Omental fat pad (tissue), 4 donors: ENCODE measurements around the gene MRPL46. TPM values are rescaled to one million over a fixed set of nuclear protein-coding genes. Genes with fewer than 3 reads are reported as not detected.
A peak's percentile ranks its signal among the peaks of the same experiment; 100 is the strongest.

Experiments
- ATAC-seq: fragments of 150-250 bp; one replicate; pipeline ENCODE4 v1.9.1; 2016; ENCODE audit warnings: mild to moderate bottlenecking, moderate library complexity; ENCODE audit not compliant: low FRiP score
- DNase-seq: peaks from one replicate; pipeline ENCODE4 v3.0.0-alpha.2; 2019; ENCODE audit warnings: low spot score
- CTCF ChIP-seq, 3 donors: fragments of 450-650 bp; IDR thresholded peaks; one replicate each; pipeline ENCODE4 v1.5.1; 2016 to 2017; ENCODE audit warnings: antibody characterized with exemption in 3 of 3, mild to moderate bottlenecking in 3 of 3, moderate library complexity in 2 of 3
- total RNA-seq, 4 donors: library from RNA; depleted of rRNA; stranded (reverse); fragments of >200 nt; gene quantifications; one replicate each; pipeline ENCODE4 v1.1.0, GENCODE V29; 2016

MRPL46 gene
- total RNA-seq, 4 donors from 2014 or later: 26.5 to 45.9 (median 36.5) TPM

DNA sequence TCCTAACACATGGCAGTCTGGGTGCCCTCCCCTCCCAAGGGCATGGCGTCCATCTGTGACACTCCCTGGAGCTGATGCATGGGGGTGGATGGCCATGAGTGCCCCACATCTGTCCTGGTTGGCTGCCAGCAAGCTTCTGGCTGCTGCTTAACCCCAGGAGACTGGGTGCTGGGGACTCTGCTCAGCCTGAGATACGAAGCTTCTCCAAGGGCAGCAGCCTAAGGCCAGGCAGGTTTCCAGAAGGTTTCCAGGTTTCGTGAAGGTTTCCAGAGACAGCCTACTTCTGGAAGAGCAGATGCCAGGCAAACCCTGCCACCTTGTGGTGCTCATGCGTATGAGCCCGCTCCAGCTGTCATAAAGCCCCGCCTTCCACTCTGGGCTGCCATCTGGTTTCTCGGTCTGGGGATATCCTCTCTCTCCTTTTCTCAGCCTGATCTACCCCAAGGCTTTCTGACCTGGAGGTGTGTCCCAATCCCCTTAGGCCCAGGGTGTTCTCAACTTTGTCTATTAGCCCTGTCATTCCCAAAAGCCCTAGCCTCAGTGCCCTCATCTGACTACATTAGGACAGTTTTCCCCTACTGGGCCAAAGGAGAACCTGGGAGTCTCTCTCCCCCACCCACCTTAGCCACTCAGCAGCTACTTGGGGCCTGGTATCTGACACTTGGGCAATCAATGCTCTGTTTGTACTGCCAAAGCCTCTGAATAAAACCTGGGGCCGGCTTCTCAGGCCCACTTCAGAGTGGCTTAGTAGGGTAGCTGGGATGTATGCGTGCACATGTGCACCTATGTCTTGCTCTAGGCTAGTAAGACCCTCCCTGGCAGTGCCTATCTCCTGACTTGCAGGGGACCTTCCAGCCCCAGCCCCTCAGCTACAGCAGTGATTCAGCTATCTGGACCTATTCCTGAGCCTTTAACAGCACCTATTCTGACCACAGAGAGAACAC lies 12.0 kb downstream of the MRPL46 start:
- ATAC-seq (peak; percentile 87), DNase-seq (no peak)
- no peak for TF ChIP-seq CTCF (IDR thresholded peaks at IDR 0.05)

- TF ChIP-seq CTCF (IDR thresholded peaks at IDR 0.05): no peak
- DNase-seq: no peak
- no peak for ATAC-seq
Observed at GRCh38 chr15:88454236-88454635, 13.0 kb downstream of the MRPL46 start.

DNA sequence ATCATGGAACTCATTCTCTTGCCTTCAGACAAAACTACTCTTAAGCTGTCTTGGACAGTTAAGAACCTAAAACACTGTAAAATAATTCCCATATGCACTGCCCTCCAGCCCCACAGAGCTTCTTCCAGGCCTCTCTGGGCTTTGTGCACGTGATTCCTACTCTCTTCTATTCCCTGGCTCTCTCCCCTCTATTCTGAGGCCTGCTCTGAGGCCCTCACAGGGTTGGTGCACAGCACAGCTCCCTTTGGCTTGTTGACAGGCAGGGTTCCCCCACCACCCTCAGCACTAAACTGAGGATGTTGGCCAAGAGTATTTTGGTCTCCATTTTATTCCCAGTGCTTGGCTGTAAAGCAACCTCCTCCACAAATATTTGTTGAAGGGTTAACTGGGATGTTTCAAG lies 13.5 kb downstream of the MRPL46 start:
- DNase-seq (no peak), ATAC-seq (no peak)
- no peak for TF ChIP-seq CTCF (IDR thresholded peaks at IDR 0.05)

DNA sequence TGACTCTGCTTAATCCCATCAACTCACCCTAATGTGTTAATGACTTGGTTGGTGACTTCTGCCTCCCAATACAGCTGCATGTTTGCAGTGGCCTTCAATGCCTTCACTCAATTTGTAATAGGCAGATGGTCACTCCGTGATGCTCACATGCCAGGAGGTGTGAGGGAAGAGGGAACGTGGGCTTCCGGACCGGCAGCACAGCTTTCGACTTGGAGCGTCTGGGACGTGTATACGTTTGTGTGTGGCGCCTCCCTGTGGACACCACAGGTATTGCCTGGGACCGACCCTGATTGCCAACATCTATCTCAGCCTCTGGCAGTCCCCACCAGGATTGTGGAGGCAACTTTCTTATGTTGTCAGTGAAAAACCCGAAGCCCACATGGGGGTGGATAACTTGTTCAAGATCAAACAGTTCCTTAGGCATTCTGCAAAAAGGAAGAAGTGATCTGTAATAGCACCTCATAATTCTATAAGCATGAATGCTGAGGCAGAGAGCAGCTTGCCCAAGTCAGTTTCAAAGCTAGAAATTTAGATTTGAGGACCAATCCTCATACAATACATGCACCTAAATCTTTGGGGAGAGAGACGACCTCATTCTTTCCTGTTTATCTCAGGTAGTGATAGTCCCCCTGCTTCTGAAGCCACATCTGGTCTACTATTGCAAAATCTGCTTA lies 16.9 kb downstream of the MRPL46 start:
- ATAC-seq (no peak), DNase-seq (peak; percentile 52)
- TF ChIP-seq CTCF (IDR thresholded peaks at IDR 0.05): peak in 1 of 3 donors; percentile 17

GRCh38 chr15:88449581-88449980 lies 17.6 kb downstream of the MRPL46 start:
- no peak for ATAC-seq
- no peak for TF ChIP-seq CTCF (IDR thresholded peaks at IDR 0.05)
- no peak for DNase-seq

DNA sequence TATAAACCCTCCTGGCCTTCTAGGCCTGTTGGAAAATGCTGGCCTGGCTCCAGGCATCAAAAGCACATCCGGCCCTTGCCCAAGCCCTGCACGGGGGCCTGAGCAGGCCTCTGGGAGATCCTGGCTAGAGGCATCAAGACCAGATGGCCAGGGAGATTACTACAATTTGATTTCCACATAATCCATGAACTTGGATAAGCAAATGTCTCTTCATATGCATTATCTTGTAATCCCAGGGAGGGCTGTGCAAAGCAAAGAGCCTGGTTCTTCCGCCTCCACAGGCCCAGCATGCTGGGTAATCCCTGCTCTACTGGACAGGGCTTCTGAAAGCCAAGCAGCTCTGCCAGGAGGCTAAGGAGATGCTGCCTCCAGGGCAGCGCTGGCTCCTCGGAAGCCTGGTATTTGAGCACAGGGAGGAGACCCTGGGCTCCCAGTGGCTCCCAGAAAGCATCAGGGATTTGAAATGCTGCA lies 18.2 kb downstream of the MRPL46 start:
- TF ChIP-seq CTCF (IDR thresholded peaks at IDR 0.05): no peak

More for the DNA sequence above, 18.2 kb downstream of the MRPL46 start:
- DNase-seq (no peak), ATAC-seq (no peak)
